Thyroid gland (tissue), 4 donors: ENCODE data around the gene SNX4.

ENCODE experiments used
- POLR2A ChIP-seq, 2 donors: fragments of 450-650 bp; IDR thresholded peaks; one replicate each; pipeline ENCODE4 v1.6.1; 2017; ENCODE audit warnings: antibody characterized with exemption in 2 of 2, mild to moderate bottlenecking in 2 of 2, moderate library complexity in 1 of 2
- TF ChIP-seq, protein P1 (sequence below), 6 experiments: fragments of 200-600 bp in 3 of 6; fragments of 450-650 bp in 3 of 6; sonication (generic) in 3 of 6; IDR thresholded peaks; one replicate each; pipeline ENCODE4 v1.5.1; 2016 to 2019; ENCODE audit warnings: antibody characterized with exemption in 6 of 6, mild to moderate bottlenecking in 2 of 6, inconsistent platforms in 1 of 6, moderate library complexity in 1 of 6

DNA sequence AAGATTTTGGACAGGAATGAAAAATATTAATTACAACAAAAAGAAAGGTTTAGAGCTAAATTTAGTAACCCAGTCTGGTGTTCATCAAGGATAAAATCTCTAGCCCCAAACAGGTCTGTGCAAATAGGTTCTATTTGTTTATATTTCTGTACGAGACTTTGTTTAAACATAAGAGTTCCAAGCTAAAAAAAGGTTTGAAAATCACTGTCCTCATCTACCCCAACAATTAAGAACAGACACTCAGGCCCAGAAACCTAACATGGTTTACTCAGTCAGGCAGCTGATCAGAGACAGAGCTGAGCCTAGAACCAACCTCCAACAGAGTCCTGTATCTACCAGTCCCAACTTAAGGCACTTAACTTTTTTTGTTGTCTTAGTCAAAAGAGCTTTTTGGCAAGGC is 49.3 kb downstream of the SNX4 start:
- TF ChIP-seq, protein P1, sequence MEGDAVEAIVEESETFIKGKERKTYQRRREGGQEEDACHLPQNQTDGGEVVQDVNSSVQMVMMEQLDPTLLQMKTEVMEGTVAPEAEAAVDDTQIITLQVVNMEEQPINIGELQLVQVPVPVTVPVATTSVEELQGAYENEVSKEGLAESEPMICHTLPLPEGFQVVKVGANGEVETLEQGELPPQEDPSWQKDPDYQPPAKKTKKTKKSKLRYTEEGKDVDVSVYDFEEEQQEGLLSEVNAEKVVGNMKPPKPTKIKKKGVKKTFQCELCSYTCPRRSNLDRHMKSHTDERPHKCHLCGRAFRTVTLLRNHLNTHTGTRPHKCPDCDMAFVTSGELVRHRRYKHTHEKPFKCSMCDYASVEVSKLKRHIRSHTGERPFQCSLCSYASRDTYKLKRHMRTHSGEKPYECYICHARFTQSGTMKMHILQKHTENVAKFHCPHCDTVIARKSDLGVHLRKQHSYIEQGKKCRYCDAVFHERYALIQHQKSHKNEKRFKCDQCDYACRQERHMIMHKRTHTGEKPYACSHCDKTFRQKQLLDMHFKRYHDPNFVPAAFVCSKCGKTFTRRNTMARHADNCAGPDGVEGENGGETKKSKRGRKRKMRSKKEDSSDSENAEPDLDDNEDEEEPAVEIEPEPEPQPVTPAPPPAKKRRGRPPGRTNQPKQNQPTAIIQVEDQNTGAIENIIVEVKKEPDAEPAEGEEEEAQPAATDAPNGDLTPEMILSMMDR (IDR thresholded peaks at IDR 0.05): no peak
- no peak for TF ChIP-seq POLR2A (IDR thresholded peaks at IDR 0.05)
